ENCODE results near the gene TPM3.
A peak's percentile ranks its signal among the peaks of the same experiment; 100 is the strongest.
"Not testable (repeated sequence)": the region's sequence is repeated elsewhere in the genome, so short reads cannot be mapped to it uniquely, and the experiment has no call there.

The TPM3 gene

GRCh38 chr1:154219541-154219940 is 27.6 kb upstream of the TPM3 start:
- Mint-ChIP-seq H3K27ac (peak overlapping the region; percentile 98), H3K36me3 (peaks cover 100% of the 10 kb centered on the region), H3K9me3 (no peaks in the 10 kb centered on the region), H3K4me3 (peak overlapping the region; percentile 94), H3K4me1 (peaks cover 49% of the 10 kb centered on the region)
- ATAC-seq (no peak), DNase-seq (ENCODE audit: low spot score in 2 of 2) (no peak)

GRCh38 chr1:154218545-154218944 is 26.6 kb upstream of the TPM3 start:
- Mint-ChIP-seq H3K4me3 (peak overlapping the region; percentile 94), H3K27ac (peak overlapping the region; percentile 98), H3K4me1 (peaks cover 39% of the 10 kb centered on the region), H3K9me3 (no peaks in the 10 kb centered on the region), H3K36me3 (peaks cover 100% of the 10 kb centered on the region)
- DNase-seq (ENCODE audit: low spot score in 2 of 2) (no peak), ATAC-seq (no peak)

- DNase-seq (ENCODE audit: low spot score in 2 of 2) (no peak), ATAC-seq (peak; percentile 100)
- Mint-ChIP-seq H3K27ac (peak overlapping the region; percentile 76), H3K4me1 (peaks cover 13% of the 10 kb centered on the region), H3K9me3 (no peaks in the 10 kb centered on the region), H3K36me3 (peaks cover 100% of the 10 kb centered on the region), H3K4me3 (no peak overlapping the region)
Measured at GRCh38 chr1:154213274-154213673, 21.4 kb upstream of the TPM3 start.

GRCh38 chr1:154212083-154212482 is 20.2 kb upstream of the TPM3 start:
- ATAC-seq = no peak
- no peak overlapping the region for H3K27ac Mint-ChIP-seq
- no peaks in the 10 kb centered on the region for H3K9me3 Mint-ChIP-seq
- peaks cover 16% of the 10 kb centered on the region for H3K4me1 Mint-ChIP-seq
- no peak overlapping the region for H3K4me3 Mint-ChIP-seq
- no peak for DNase-seq (ENCODE audit: low spot score in 2 of 2)
- H3K36me3 Mint-ChIP-seq = peaks cover 100% of the 10 kb centered on the region

- no peak for DNase-seq (ENCODE audit: low spot score in 2 of 2)
- H3K4me3 Mint-ChIP-seq = no peak overlapping the region
- peak overlapping the region; percentile 79 for H3K27ac Mint-ChIP-seq
Measured at GRCh38 chr1:154208677-154209388, 16.9 kb upstream of the TPM3 start.

GRCh38 chr1:154207262-154207661 is 15.4 kb upstream of the TPM3 start:
- Mint-ChIP-seq H3K9me3 (no peaks in the 10 kb centered on the region), H3K4me3 (no peak overlapping the region), H3K4me1 (peaks cover 25% of the 10 kb centered on the region), H3K36me3 (peaks cover 75% of the 10 kb centered on the region), H3K27ac (peak overlapping the region; percentile 75)
- no peak for DNase-seq (ENCODE audit: low spot score in 2 of 2)
- ATAC-seq = no peak

More at GRCh38 chr1:154208677-154209388, 16.9 kb upstream of the TPM3 start:
- H3K4me1 Mint-ChIP-seq = peaks cover 25% of the 10 kb centered on the region
- no peak for ATAC-seq
- H3K9me3 Mint-ChIP-seq = no peaks in the 10 kb centered on the region
- H3K36me3 Mint-ChIP-seq = peaks cover 91% of the 10 kb centered on the region

- Mint-ChIP-seq H3K9me3 (no peaks in the 10 kb centered on the region), H3K36me3 (peaks cover 65% of the 10 kb centered on the region), H3K4me3 (no peak within 1 kb of the TSS), H3K27ac (peak within 1 kb of the TSS; percentile 75), H3K4me1 (peaks cover 25% of the 10 kb centered on the region)
- DNase-seq (ENCODE audit: low spot score in 2 of 2) (no peak), ATAC-seq (peak; percentile 91)
Measured at GRCh38 chr1:154206196-154206595, 14.3 kb upstream of the TPM3 start, which contains the start of gene CFAP141. TSS of gene CFAP141 (minus strand) at chr1:154206333. CDS start at chr1:154206307, 26 bp downstream.

- not testable (repeated sequence) for ATAC-seq
Measured at GRCh38 chr1:154205778-154206177, 13.9 kb upstream of the TPM3 start.

GRCh38 chr1:154199563-154199879 is 7.6 kb upstream of the TPM3 start:
- no peak overlapping the region for H3K27ac Mint-ChIP-seq
- ATAC-seq (no peak), DNase-seq (ENCODE audit: low spot score in 2 of 2) (no peak)
- H3K9me3 Mint-ChIP-seq = no peaks in the 10 kb centered on the region
- H3K4me3 Mint-ChIP-seq = no peak overlapping the region
- H3K4me1 Mint-ChIP-seq = no peaks in the 10 kb centered on the region
- no peaks in the 10 kb centered on the region for H3K36me3 Mint-ChIP-seq

More at GRCh38 chr1:154205778-154206177, 13.9 kb upstream of the TPM3 start:
- Mint-ChIP-seq H3K27ac (peak overlapping the region; percentile 75), H3K36me3 (peaks cover 60% of the 10 kb centered on the region), H3K4me1 (peaks cover 25% of the 10 kb centered on the region)
- not testable (repeated sequence) for H3K9me3 Mint-ChIP-seq; H3K4me3 Mint-ChIP-seq; DNase-seq (ENCODE audit: low spot score in 2 of 2)

- H3K4me1 Mint-ChIP-seq = no peaks in the 10 kb centered on the region
- H3K36me3 Mint-ChIP-seq = no peaks in the 10 kb centered on the region
- DNase-seq (ENCODE audit: low spot score in 2 of 2) (no peak), ATAC-seq (peak; percentile 60)
- no peak overlapping the region for H3K27ac Mint-ChIP-seq
- no peaks in the 10 kb centered on the region for H3K9me3 Mint-ChIP-seq
- H3K4me3 Mint-ChIP-seq = no peak overlapping the region
Measured at GRCh38 chr1:154198756-154199562, 7.1 kb upstream of the TPM3 start.

- Mint-ChIP-seq H3K4me3 (no peak overlapping the region), H3K4me1 (no peaks in the 10 kb centered on the region), H3K27ac (peak overlapping the region; percentile 2), H3K36me3 (no peaks in the 10 kb centered on the region), H3K9me3 (no peaks in the 10 kb centered on the region)
- ATAC-seq (peak; percentile 31), DNase-seq (ENCODE audit: low spot score in 2 of 2) (no peak)
Measured at GRCh38 chr1:154193821-154194220, 1.9 kb upstream of the TPM3 start.

GRCh38 chr1:154192476-154192875 is 576 bp upstream of the TPM3 start:
- no peaks in the 10 kb centered on the region for H3K4me1 Mint-ChIP-seq
- no peak for ATAC-seq
- no peak overlapping the region for H3K4me3 Mint-ChIP-seq
- no peak overlapping the region for H3K27ac Mint-ChIP-seq
- H3K9me3 Mint-ChIP-seq = no peaks in the 10 kb centered on the region
- no peaks in the 10 kb centered on the region for H3K36me3 Mint-ChIP-seq
- no peak for DNase-seq (ENCODE audit: low spot score in 2 of 2)

GRCh38 chr1:154190550-154190949 is 1.4 kb downstream of the TPM3 start:
- Mint-ChIP-seq H3K27ac (no peak overlapping the region), H3K4me3 (no peak overlapping the region), H3K9me3 (no peaks in the 10 kb centered on the region), H3K4me1 (no peaks in the 10 kb centered on the region), H3K36me3 (no peaks in the 10 kb centered on the region)
- ATAC-seq (no peak), DNase-seq (ENCODE audit: low spot score in 2 of 2) (no peak)

GRCh38 chr1:154186852-154187501 is 4.9 kb downstream of the TPM3 start:
- ATAC-seq (no peak), DNase-seq (ENCODE audit: low spot score in 2 of 2) (no peak)
- Mint-ChIP-seq H3K4me3 (no peak overlapping the region), H3K4me1 (peaks cover 14% of the 10 kb centered on the region), H3K36me3 (peaks cover 16% of the 10 kb centered on the region), H3K9me3 (no peaks in the 10 kb centered on the region), H3K27ac (no peak overlapping the region)

GRCh38 chr1:154186177-154186576 is 5.7 kb downstream of the TPM3 start:
- Mint-ChIP-seq H3K4me3 (no peak overlapping the region), H3K4me1 (peaks cover 22% of the 10 kb centered on the region), H3K9me3 (no peaks in the 10 kb centered on the region), H3K36me3 (peaks cover 24% of the 10 kb centered on the region), H3K27ac (no peak overlapping the region)
- peak; percentile 55 to 82 for DNase-seq (ENCODE audit: low spot score in 2 of 2)
- ATAC-seq = no peak
